ENCODE data around the gene ATXN10. TPM values are rescaled to one million over a fixed set of nuclear protein-coding genes. Genes with fewer than 3 reads are reported as not detected.

ATXN10 gene
- total RNA-seq, 1 donor from 2014 or later: 117 TPM

GRCh38 chr22:45843031-45843430 is 171.4 kb downstream of the ATXN10 start:
- H3K4me3 Mint-ChIP-seq (ENCODE audit: unreplicated experiment): no peak overlapping the region

GRCh38 chr22:45843986-45844385 is 172.4 kb downstream of the ATXN10 start:
- Mint-ChIP-seq H3K4me3 (ENCODE audit: unreplicated experiment) (no peak overlapping the region), H3K27me3 (ENCODE audit: low read depth) (no peaks in the 10 kb centered on the region), H3K9me3 (ENCODE audit: low read depth) (no peaks in the 10 kb centered on the region), H3K4me1 (ENCODE audit: low read depth) (peaks cover 39% of the 10 kb centered on the region), H3K36me3 (ENCODE audit: low read depth) (peaks cover 15% of the 10 kb centered on the region), H3K27ac (ENCODE audit: unreplicated experiment) (no peak overlapping the region)
- no peak for DNase-seq (ENCODE audit: low spot score)
- no peak for TF ChIP-seq CTCF (IDR thresholded peaks at IDR 0.05)

More at GRCh38 chr22:45843031-45843430, 171.4 kb downstream of the ATXN10 start:
- DNase-seq (ENCODE audit: low spot score): no peak
- no peaks in the 10 kb centered on the region for H3K9me3 Mint-ChIP-seq (ENCODE audit: low read depth)
- no peak overlapping the region for H3K27ac Mint-ChIP-seq (ENCODE audit: unreplicated experiment)
- no peak for TF ChIP-seq CTCF (IDR thresholded peaks at IDR 0.05)
- peaks cover 6% of the 10 kb centered on the region for H3K36me3 Mint-ChIP-seq (ENCODE audit: low read depth)
- peaks cover 39% of the 10 kb centered on the region for H3K4me1 Mint-ChIP-seq (ENCODE audit: low read depth)
- H3K27me3 Mint-ChIP-seq (ENCODE audit: low read depth): no peaks in the 10 kb centered on the region

- Mint-ChIP-seq H3K36me3 (ENCODE audit: low read depth) (peaks cover 18% of the 10 kb centered on the region), H3K27ac (ENCODE audit: unreplicated experiment) (peak overlapping the region; percentile 55), H3K4me1 (ENCODE audit: low read depth) (peaks cover 39% of the 10 kb centered on the region), H3K27me3 (ENCODE audit: low read depth) (no peaks in the 10 kb centered on the region), H3K4me3 (ENCODE audit: unreplicated experiment) (no peak overlapping the region), H3K9me3 (ENCODE audit: low read depth) (no peaks in the 10 kb centered on the region)
- no peak for DNase-seq (ENCODE audit: low spot score)
- TF ChIP-seq CTCF (IDR thresholded peaks at IDR 0.05): no peak
These were observed 173.4 kb downstream of the ATXN10 start for GRCh38 chr22:45845076-45845487.

GRCh38 chr22:45846952-45847351 is 175.3 kb downstream of the ATXN10 start:
- Mint-ChIP-seq H3K4me1 (ENCODE audit: low read depth) (peaks cover 34% of the 10 kb centered on the region), H3K36me3 (ENCODE audit: low read depth) (peaks cover 32% of the 10 kb centered on the region), H3K27ac (ENCODE audit: unreplicated experiment) (no peak overlapping the region), H3K9me3 (ENCODE audit: low read depth) (peaks cover 12% of the 10 kb centered on the region), H3K4me3 (ENCODE audit: unreplicated experiment) (no peak overlapping the region), H3K27me3 (ENCODE audit: low read depth) (no peaks in the 10 kb centered on the region)
- DNase-seq (ENCODE audit: low spot score): no peak
- no peak for TF ChIP-seq CTCF (IDR thresholded peaks at IDR 0.05)

GRCh38 chr22:45848904-45849303 is 177.3 kb downstream of the ATXN10 start:
- DNase-seq (ENCODE audit: low spot score): no peak
- TF ChIP-seq CTCF (IDR thresholded peaks at IDR 0.05): no peak
- H3K4me1 Mint-ChIP-seq (ENCODE audit: low read depth): peaks cover 16% of the 10 kb centered on the region
- no peak overlapping the region for H3K4me3 Mint-ChIP-seq (ENCODE audit: unreplicated experiment)
- no peak overlapping the region for H3K27ac Mint-ChIP-seq (ENCODE audit: unreplicated experiment)
- H3K36me3 Mint-ChIP-seq (ENCODE audit: low read depth): peaks cover 44% of the 10 kb centered on the region
- peaks cover 24% of the 10 kb centered on the region for H3K9me3 Mint-ChIP-seq (ENCODE audit: low read depth)
- H3K27me3 Mint-ChIP-seq (ENCODE audit: low read depth): no peaks in the 10 kb centered on the region
